GM18520 (cell line): ENCODE results near the gene SAT2.

Experiments used
- ATAC-seq: cut with Tn5 transposase; IDR thresholded peaks from one replicate; pipeline ENCODE4 v1.9.1; 2021; ENCODE audit not compliant: unreplicated experiment

SAT2 gene

GRCh38 chr17:7576432-7576937, 51.1 kb downstream of the SAT2 start:
- no peak for ATAC-seq
